GM21723 (cell line): ENCODE measurements around the gene DISP1.
A peak's percentile ranks its signal among the peaks of the same experiment; 100 is the strongest.

Experiments used
- ATAC-seq: cut with Tn5 transposase; IDR thresholded peaks from one replicate; pipeline ENCODE4 v1.9.1; 2021; ENCODE audit warnings: mild to moderate bottlenecking, moderate library complexity; ENCODE audit not compliant: unreplicated experiment

DISP1 gene

GRCh38 chr1:222814536-222815439 lies at the start of gene DISP1:
Gene DISP1, plus strand, starts transcription at chr1:222815039. Its CDS starts 127,785 bp downstream, at chr1:222942824.
- ATAC-seq, result peak; percentile 96

- ATAC-seq, result no peak
Observed at GRCh38 chr1:222767152-222767571, 47.7 kb upstream of the DISP1 start.

- ATAC-seq, result no peak
Observed at GRCh38 chr1:222768592-222768991, 46.2 kb upstream of the DISP1 start.

- no peak for ATAC-seq
Observed at GRCh38 chr1:222769181-222769580, 45.7 kb upstream of the DISP1 start.

GRCh38 chr1:222769971-222770620 lies 44.7 kb upstream of the DISP1 start:
- ATAC-seq, result no peak

- ATAC-seq, result peak; percentile 71
Observed at GRCh38 chr1:222772996-222773379, 41.9 kb upstream of the DISP1 start.

- ATAC-seq, result no peak
Observed at GRCh38 chr1:222777463-222777862, 37.4 kb upstream of the DISP1 start.

GRCh38 chr1:222777977-222778376 lies 36.9 kb upstream of the DISP1 start:
- no peak for ATAC-seq

GRCh38 chr1:222781251-222781650 lies 33.6 kb upstream of the DISP1 start:
- peak; percentile 70 for ATAC-seq

GRCh38 chr1:222783051-222783450 lies 31.8 kb upstream of the DISP1 start:
- no peak for ATAC-seq

GRCh38 chr1:222784371-222784770 lies 30.5 kb upstream of the DISP1 start:
- no peak for ATAC-seq

GRCh38 chr1:222784916-222785315 lies 29.9 kb upstream of the DISP1 start:
- ATAC-seq, result no peak

- no peak for ATAC-seq
Observed at GRCh38 chr1:222785529-222785928, 29.3 kb upstream of the DISP1 start.

GRCh38 chr1:222786121-222786520 lies 28.7 kb upstream of the DISP1 start:
- ATAC-seq, result no peak

- no peak for ATAC-seq
Observed at GRCh38 chr1:222787729-222788128, 27.1 kb upstream of the DISP1 start.

GRCh38 chr1:222788402-222789156 lies 26.3 kb upstream of the DISP1 start:
- ATAC-seq, result peak; percentile 88

- ATAC-seq, result no peak
Observed at GRCh38 chr1:222790115-222790514, 24.7 kb upstream of the DISP1 start.

GRCh38 chr1:222790520-222790919 lies 24.3 kb upstream of the DISP1 start:
- ATAC-seq, result no peak

- no peak for ATAC-seq
Observed at GRCh38 chr1:222791006-222791710, 23.7 kb upstream of the DISP1 start.

GRCh38 chr1:222792744-222793143 lies 22.1 kb upstream of the DISP1 start:
- no peak for ATAC-seq
